HG02623 (cell line): ENCODE data around the gene MYO3B.
"Not testable (repeated sequence)": the region's sequence is repeated elsewhere in the genome, so short reads cannot be mapped to it uniquely, and the experiment has no call there.

Experiments used
- ATAC-seq: cut with Tn5 transposase; IDR thresholded peaks from one replicate; pipeline ENCODE4 v1.9.1; 2021; ENCODE audit warnings: moderate library complexity; ENCODE audit not compliant: unreplicated experiment

The MYO3B gene

DNA sequence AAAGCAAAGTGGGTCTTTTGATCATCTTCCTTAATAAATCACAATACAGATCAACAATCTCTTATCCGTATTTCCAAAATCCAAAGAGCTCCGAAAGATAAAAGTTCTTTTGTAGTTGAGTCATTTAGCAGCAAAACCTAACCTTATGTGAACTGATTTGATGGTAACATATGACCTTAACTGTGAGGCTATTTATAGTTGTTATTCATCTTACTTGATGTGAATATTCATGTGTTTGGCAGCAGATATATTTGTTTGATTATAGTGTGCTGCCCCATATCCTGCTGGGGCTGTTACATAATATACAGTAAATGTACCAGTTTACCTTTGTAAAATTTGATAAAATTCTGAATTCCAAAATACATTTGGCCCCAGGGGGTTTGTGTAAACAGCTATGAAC, 158.5 kb downstream of the MYO3B start:
- ATAC-seq, result no peak

DNA sequence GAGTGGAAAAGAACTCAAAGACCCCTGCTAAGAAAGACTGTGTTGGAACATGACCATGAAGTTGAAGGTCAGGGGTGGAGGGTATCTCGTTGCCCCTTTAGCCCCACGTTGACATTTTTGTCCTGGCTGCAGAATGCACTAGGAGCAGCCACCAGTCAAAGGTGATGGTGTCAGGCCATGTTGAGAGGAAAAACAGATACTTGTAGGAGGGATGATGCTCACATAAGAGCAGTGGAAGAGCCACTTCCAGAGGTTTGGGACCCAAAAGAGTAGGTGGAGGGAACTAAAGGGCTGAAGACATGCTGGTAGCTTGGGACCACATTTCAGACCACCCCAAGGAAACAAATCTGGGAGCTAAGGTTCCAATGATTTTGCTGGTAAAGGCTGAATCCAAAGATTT, 159.0 kb downstream of the MYO3B start:
- ATAC-seq, result no peak

DNA sequence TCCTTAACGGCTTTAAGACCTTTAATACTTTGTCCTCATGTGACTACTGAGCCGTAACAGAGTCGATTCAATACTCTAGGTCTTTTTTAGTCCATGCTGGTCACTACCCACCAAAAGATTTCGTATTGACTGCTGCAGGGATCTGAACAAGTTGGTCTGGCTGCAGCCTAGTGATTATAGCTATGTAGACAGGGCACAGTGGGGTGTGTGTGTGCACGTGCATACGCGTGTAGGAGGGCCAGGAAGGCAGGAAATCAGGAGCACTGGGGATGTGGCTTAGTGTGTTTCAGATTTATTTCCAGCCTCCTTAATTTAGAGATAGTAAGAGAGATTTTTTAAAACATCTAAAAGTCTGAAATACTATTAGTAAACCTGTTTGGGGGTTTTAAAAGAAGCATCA, 161.4 kb downstream of the MYO3B start:
- ATAC-seq, result no peak

DNA sequence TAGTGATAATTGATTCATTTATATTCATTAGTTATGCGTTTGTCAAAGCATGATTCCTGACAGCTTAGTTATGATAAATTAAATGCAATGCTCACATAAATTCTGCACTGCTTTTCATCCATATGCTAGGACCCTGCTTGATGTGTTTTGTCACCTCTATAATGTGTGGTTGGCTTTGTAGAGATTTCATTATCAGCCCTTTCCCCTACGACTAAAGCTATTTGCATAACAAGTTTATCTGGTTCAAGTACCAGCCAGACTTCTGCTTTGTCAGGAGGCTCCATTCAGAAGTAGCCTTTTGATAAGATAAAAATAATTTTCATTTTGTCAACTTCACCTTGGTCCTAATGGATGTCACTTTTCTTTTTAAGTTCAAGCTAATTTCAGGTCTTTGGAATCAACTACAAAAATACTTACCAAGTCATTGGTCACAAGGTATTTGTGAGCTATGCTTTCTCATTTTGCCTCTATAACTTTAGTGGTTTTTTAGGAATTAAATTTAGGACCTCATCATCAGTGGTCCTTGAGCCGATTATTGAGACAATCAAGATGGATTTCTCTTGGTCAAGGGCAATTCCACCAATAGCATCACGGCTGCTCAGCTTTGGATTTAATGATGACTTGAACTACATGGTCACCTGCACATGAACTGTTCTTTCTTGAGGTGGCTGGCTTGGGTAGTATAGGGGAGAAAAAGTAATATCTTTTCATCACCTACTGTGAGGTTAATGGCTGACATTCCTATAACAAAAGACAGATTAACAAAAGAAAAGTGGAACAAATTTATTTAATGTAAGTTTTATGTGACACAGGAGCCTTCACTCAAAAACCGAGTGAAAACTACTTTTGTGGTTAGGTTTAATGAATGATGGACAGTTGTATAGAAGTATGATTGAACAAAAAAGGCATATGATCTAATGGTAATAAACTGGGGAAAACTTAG, 162.1 kb downstream of the MYO3B start:
- ATAC-seq, result no peak

GRCh38 chr2:170340693-170341068, 162.7 kb downstream of the MYO3B start:
- ATAC-seq, result no peak

GRCh38 chr2:170341684-170342623, 164.0 kb downstream of the MYO3B start:
- ATAC-seq, result no peak

DNA sequence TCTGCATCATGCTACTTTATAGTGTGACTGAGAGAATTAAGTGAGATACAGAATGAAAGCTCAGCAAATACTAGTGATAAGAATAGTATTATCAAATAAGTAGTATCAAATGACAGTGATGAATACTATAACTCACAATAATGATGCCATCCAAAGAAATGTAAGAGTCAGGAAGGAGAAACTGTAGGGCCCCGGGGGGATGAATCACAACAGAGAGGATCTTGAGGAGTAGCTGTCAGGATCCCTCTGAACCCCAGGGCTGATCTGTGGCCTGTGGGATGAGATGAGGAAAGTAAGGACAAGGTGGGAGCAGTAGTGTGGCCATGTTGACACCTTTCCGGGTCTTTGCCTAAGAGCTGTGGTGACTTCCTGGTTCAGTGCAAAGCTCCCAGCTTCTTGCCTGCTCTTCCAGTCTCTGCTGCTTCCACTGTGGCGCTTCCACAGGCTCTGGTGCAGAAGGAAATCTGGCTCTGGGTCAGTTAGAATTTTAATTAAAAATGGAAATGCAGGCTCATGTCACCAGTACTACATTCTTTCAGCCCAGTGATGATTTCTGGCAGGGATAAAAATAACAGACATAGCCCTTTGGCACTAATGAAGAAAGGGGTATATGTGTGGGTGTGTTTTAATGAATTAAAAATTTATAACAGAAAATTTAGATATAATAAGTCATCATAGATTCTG, 166.9 kb downstream of the MYO3B start:
- no peak for ATAC-seq

DNA sequence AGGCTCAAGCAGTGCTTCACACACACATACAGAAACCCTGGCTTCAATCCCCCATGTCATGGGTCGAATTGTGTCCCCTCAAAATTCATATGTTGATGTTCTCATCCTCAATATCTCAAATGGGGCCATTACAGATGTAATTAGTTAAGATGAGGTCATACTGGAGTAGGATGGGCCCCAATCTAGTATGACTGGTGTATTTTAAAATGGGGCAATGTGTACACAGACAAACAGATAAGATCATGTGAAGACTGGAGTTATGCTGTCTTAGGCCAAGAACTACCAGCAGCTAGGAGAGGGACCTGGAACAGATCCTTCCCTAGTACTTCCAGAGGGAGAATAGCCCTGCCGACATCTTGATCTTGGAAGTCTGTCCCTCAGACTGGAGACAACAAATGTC, 167.7 kb downstream of the MYO3B start:
- ATAC-seq, result no peak

DNA sequence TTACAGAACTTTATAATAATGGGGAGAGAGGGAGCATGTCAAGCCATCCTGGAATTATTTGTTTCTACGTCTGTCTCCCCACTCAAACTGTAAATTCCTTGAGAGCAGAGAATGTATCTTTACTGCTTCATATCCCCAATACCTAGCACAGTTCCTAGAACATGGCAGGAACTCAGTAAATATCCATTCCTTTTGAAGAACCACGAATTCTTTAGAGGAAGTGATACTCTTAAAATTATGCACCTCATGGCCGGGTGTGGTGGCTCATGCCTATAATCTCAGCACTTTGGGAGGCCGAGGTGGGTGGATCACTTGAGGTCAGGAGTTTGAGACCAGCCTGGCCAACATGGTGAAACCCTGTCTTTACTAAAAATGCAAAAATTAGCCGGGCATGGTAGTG, 171.3 kb downstream of the MYO3B start:
- ATAC-seq, result not testable (repeated sequence)

GRCh38 chr2:170350929-170351826, 173.2 kb downstream of the MYO3B start:
- ATAC-seq, result no peak

- ATAC-seq, result no peak
These were observed 175.8 kb downstream of the MYO3B start for GRCh38 chr2:170353723-170354122.

GRCh38 chr2:170354388-170354787, 176.4 kb downstream of the MYO3B start:
- no peak for ATAC-seq

DNA sequence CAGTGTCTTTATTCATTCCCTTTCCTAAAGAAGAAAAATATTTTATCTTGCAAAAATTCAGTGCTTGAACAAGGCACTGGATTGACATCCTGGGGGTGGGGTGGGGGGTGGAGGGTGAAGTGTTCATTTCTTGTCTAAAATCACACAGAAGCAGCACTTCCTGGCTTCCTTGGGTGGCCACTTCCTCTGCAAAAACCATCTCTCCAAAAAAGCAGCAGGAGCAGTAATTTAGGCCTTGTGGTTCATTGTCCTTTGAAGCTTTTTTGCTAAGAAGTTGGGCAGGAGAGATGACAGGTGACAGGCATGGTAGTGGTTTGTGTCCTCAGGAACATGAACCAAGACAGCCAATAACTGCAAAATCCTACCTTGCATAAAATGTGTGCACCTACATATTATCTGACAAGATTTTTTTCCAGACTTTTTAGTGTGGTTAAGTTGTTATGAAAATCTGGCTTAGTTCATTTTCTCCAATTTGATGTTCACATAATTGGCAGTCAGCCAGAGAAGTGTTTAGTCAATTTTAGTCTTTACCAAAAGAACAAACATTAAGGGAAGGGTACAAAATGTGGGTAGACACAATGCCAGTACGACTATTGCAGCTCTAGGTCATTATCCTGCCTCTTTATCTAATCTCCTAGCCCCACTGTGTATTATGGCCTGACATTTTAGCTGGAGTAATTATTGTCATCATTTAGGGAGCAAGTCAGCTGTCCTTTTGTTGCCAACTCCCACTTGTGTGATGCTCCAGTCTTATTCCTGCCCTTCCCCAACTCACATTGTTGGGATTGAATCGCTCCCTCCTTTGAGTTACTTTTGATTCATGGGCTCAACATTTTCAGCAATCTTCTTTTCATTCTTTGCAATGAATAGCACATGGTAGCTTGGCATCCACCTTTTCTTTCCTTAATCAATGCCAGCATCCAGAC, 177.2 kb downstream of the MYO3B start:
- no peak for ATAC-seq

DNA sequence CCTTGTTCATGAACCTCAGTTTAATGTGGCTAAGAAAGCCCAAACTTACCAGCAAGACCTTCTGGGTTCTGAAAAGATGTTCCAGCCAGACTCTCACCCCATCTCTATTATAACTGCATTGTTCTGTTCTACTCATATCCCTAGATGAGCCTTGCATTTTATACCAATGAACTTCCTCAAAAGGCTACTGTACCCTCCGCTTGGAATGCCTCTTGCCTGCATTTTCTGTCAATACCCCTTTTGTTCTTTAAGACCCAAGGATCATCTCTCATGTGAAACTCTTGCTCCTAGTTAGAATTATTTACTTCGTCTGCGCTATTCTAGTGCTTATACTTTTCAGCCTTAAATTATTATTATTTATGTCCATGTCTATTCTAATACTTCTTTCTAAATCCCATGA, 181.5 kb downstream of the MYO3B start:
- no peak for ATAC-seq

GRCh38 chr2:170360546-170361089, 182.7 kb downstream of the MYO3B start:
- no peak for ATAC-seq

GRCh38 chr2:170361090-170361936, 183.4 kb downstream of the MYO3B start:
- ATAC-seq, result no peak

GRCh38 chr2:170362313-170362870, 184.4 kb downstream of the MYO3B start:
- no peak for ATAC-seq
